ENCODE data around the gene NTPCR.

The NTPCR gene

GRCh38 chr1:232984577-232985425, 34.4 kb downstream of the NTPCR start:
- no peak overlapping the region for H3K56ac ChIP-seq (ENCODE audit: low read length)
- WGBS (ENCODE audit: extremely low coverage, insufficient coverage, low lambda C conversion rate), result no CpG with 5 or more reads among the region's 10 CpGs

GRCh38 chr1:232985882-232986526, 35.6 kb downstream of the NTPCR start:
- no CpG with 5 or more reads among the region's 31 CpGs for WGBS (ENCODE audit: extremely low coverage, insufficient coverage, low lambda C conversion rate)
- DNase-seq, result no peak

More at GRCh38 chr1:232984577-232985425, 34.4 kb downstream of the NTPCR start:
- H4K5ac ChIP-seq (ENCODE audit: low read length), result no peak overlapping the region
- H2AK5ac ChIP-seq (ENCODE audit: low read length), result no peak overlapping the region
- H3K4me2 ChIP-seq (ENCODE audit: low read length), result no peak overlapping the region
- no peak overlapping the region for H3K18ac ChIP-seq (ENCODE audit: low read length)
- no peak for DNase-seq
- no peak overlapping the region for H3K23ac ChIP-seq (ENCODE audit: low read length)
- H3K4ac ChIP-seq (ENCODE audit: low read depth, low read length), result no peak overlapping the region
- no peak overlapping the region for H3K4me3 ChIP-seq (ENCODE audit: low read length)
- no peaks in the 10 kb centered on the region for H3K27me3 ChIP-seq (ENCODE audit: insufficient read depth, low read length, poor library complexity)
- H2BK5ac ChIP-seq (ENCODE audit: low read length), result no peak overlapping the region
- H3K4me1 ChIP-seq (ENCODE audit: control insufficient read depth, low read depth, low read length), result no peaks in the 10 kb centered on the region
- H2BK120ac ChIP-seq (ENCODE audit: low read depth, low read length), result no peak overlapping the region
- no peak overlapping the region for H4K8ac ChIP-seq (ENCODE audit: low read depth, low read length)
- H3K79me2 ChIP-seq (ENCODE audit: control insufficient read depth, insufficient read depth, low read length), result no peaks in the 10 kb centered on the region
- no peak overlapping the region for H3K27ac ChIP-seq (ENCODE audit: low read depth, low read length)
- H2BK15ac ChIP-seq (replicated peaks; ENCODE audit: low read depth), result no peak overlapping the region
- no peak overlapping the region for H3K9ac ChIP-seq (ENCODE audit: low read length)
- no peaks in the 10 kb centered on the region for H3K36me3 ChIP-seq (ENCODE audit: control insufficient read depth, insufficient read depth, low read length)
- H3K79me1 ChIP-seq (ENCODE audit: low read length), result no peaks in the 10 kb centered on the region

GRCh38 chr1:232986527-232986922, 36.1 kb downstream of the NTPCR start:
- Histone ChIP-seq H2AK5ac (ENCODE audit: low read length) (no peak overlapping the region), H3K56ac (ENCODE audit: low read length) (no peak overlapping the region), H3K27ac (ENCODE audit: low read depth, low read length) (no peak overlapping the region), H3K36me3 (ENCODE audit: control insufficient read depth, insufficient read depth, low read length) (no peaks in the 10 kb centered on the region), H3K4me2 (ENCODE audit: low read length) (no peak overlapping the region), H3K27me3 (ENCODE audit: insufficient read depth, low read length, poor library complexity) (no peaks in the 10 kb centered on the region), H4K5ac (ENCODE audit: low read length) (no peak overlapping the region), H2BK120ac (ENCODE audit: low read depth, low read length) (no peak overlapping the region), H4K8ac (ENCODE audit: low read depth, low read length) (no peak overlapping the region), H3K4ac (ENCODE audit: low read depth, low read length) (no peak overlapping the region), H3K23ac (ENCODE audit: low read length) (no peak overlapping the region), H3K4me3 (ENCODE audit: low read length) (no peak overlapping the region), H3K9ac (ENCODE audit: low read length) (no peak overlapping the region), H3K4me1 (ENCODE audit: control insufficient read depth, low read depth, low read length) (no peaks in the 10 kb centered on the region), H3K79me2 (ENCODE audit: control insufficient read depth, insufficient read depth, low read length) (no peaks in the 10 kb centered on the region), H2BK15ac (replicated peaks; ENCODE audit: low read depth) (no peak overlapping the region), H2BK5ac (ENCODE audit: low read length) (no peak overlapping the region), H3K79me1 (ENCODE audit: low read length) (no peaks in the 10 kb centered on the region), H3K18ac (ENCODE audit: low read length) (no peak overlapping the region)
- no CpG with 5 or more reads among the region's 5 CpGs for WGBS (ENCODE audit: extremely low coverage, insufficient coverage, low lambda C conversion rate)
- DNase-seq, result no peak

More at GRCh38 chr1:232985882-232986526, 35.6 kb downstream of the NTPCR start:
- Histone ChIP-seq H2BK5ac (ENCODE audit: low read length) (no peak overlapping the region), H2BK15ac (replicated peaks; ENCODE audit: low read depth) (no peak overlapping the region), H3K79me1 (ENCODE audit: low read length) (no peaks in the 10 kb centered on the region), H3K4me2 (ENCODE audit: low read length) (no peak overlapping the region), H3K23ac (ENCODE audit: low read length) (no peak overlapping the region), H3K27me3 (ENCODE audit: insufficient read depth, low read length, poor library complexity) (no peaks in the 10 kb centered on the region), H4K5ac (ENCODE audit: low read length) (no peak overlapping the region), H3K27ac (ENCODE audit: low read depth, low read length) (no peak overlapping the region), H3K36me3 (ENCODE audit: control insufficient read depth, insufficient read depth, low read length) (no peaks in the 10 kb centered on the region), H4K8ac (ENCODE audit: low read depth, low read length) (no peak overlapping the region), H3K4ac (ENCODE audit: low read depth, low read length) (no peak overlapping the region), H2BK120ac (ENCODE audit: low read depth, low read length) (no peak overlapping the region), H2AK5ac (ENCODE audit: low read length) (no peak overlapping the region), H3K56ac (ENCODE audit: low read length) (no peak overlapping the region), H3K4me1 (ENCODE audit: control insufficient read depth, low read depth, low read length) (no peaks in the 10 kb centered on the region), H3K4me3 (ENCODE audit: low read length) (no peak overlapping the region), H3K9ac (ENCODE audit: low read length) (no peak overlapping the region), H3K79me2 (ENCODE audit: control insufficient read depth, insufficient read depth, low read length) (no peaks in the 10 kb centered on the region), H3K18ac (ENCODE audit: low read length) (no peak overlapping the region)

DNA sequence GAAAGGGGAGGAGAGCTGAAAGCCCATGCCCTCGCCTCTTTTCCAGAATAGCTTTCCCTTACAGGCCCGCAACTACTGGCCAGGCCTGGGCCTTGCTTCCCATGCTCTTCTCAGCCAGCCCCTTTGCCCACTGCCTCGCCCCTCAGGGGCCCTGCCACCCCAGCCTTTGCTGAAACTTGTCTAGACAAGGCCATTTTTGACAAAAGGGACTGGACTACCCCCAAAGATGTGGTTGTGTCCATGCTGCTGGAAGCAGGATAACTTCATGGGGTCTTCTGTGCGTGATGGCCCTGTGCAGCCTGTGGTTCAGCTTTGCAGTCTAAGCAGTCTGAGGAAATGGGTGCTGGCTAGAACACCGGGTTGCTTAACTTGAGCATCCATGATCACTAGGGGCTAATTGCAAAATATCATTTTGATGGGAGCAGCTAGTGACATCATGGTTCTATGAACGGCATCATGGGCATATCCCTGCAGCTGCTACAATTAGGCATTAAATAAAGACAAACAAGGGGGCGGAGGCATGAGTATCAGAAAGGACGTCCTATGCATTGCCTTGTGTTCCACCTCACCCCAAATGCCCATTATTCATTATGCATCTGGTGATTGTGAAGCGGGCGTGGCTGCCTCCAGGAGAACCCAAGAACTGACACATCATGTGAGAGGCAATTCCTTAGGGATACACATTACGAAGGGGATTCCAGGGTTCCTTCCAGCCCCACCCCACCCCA, 36.8 kb downstream of the NTPCR start:
- Histone ChIP-seq H4K8ac (ENCODE audit: low read depth, low read length) (no peak overlapping the region), H2BK120ac (ENCODE audit: low read depth, low read length) (no peak overlapping the region), H3K4me1 (ENCODE audit: control insufficient read depth, low read depth, low read length) (no peaks in the 10 kb centered on the region), H2BK5ac (ENCODE audit: low read length) (no peak overlapping the region), H3K23ac (ENCODE audit: low read length) (no peak overlapping the region), H3K9ac (ENCODE audit: low read length) (no peak overlapping the region), H3K36me3 (ENCODE audit: control insufficient read depth, insufficient read depth, low read length) (no peaks in the 10 kb centered on the region), H3K56ac (ENCODE audit: low read length) (no peak overlapping the region), H3K18ac (ENCODE audit: low read length) (no peak overlapping the region), H3K79me1 (ENCODE audit: low read length) (no peaks in the 10 kb centered on the region), H4K5ac (ENCODE audit: low read length) (no peak overlapping the region), H3K79me2 (ENCODE audit: control insufficient read depth, insufficient read depth, low read length) (no peaks in the 10 kb centered on the region), H2AK5ac (ENCODE audit: low read length) (no peak overlapping the region), H3K4ac (ENCODE audit: low read depth, low read length) (no peak overlapping the region), H2BK15ac (replicated peaks; ENCODE audit: low read depth) (no peak overlapping the region), H3K27me3 (ENCODE audit: insufficient read depth, low read length, poor library complexity) (no peaks in the 10 kb centered on the region), H3K27ac (ENCODE audit: low read depth, low read length) (no peak overlapping the region), H3K4me3 (ENCODE audit: low read length) (no peak overlapping the region), H3K4me2 (ENCODE audit: low read length) (no peak overlapping the region)
- no peak for DNase-seq
- WGBS (ENCODE audit: extremely low coverage, insufficient coverage, low lambda C conversion rate), result no CpG with 5 or more reads among the region's 11 CpGs

DNA sequence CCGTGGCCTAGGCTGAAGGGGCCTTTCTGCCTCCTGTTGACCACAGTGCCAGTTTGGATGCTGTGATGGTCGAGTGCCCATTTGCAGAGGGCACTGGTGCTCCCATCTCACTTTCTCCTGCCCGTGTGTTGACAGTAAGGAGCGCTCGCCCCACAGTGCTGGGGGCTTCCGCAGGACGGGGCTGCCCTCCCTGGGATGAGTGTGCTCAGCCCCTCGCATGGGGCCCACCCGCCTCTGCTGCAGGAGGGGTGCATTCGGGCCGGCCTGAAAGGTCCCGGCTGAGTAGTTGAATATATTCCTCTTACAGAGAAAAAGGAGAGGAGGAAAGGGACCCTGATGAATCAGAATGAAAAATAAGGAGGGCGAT, 37.3 kb downstream of the NTPCR start:
- Histone ChIP-seq H3K4me1 (ENCODE audit: control insufficient read depth, low read depth, low read length) (no peaks in the 10 kb centered on the region), H2AK5ac (ENCODE audit: low read length) (no peak overlapping the region), H3K56ac (ENCODE audit: low read length) (no peak overlapping the region), H3K23ac (ENCODE audit: low read length) (no peak overlapping the region), H3K4me3 (ENCODE audit: low read length) (no peak overlapping the region), H4K8ac (ENCODE audit: low read depth, low read length) (no peak overlapping the region), H2BK5ac (ENCODE audit: low read length) (no peak overlapping the region), H3K27me3 (ENCODE audit: insufficient read depth, low read length, poor library complexity) (no peaks in the 10 kb centered on the region), H3K4ac (ENCODE audit: low read depth, low read length) (no peak overlapping the region), H2BK120ac (ENCODE audit: low read depth, low read length) (no peak overlapping the region), H3K79me1 (ENCODE audit: low read length) (no peaks in the 10 kb centered on the region), H3K27ac (ENCODE audit: low read depth, low read length) (no peak overlapping the region), H3K9ac (ENCODE audit: low read length) (no peak overlapping the region), H4K5ac (ENCODE audit: low read length) (no peak overlapping the region), H3K36me3 (ENCODE audit: control insufficient read depth, insufficient read depth, low read length) (no peaks in the 10 kb centered on the region), H3K4me2 (ENCODE audit: low read length) (no peak overlapping the region), H3K18ac (ENCODE audit: low read length) (no peak overlapping the region), H2BK15ac (replicated peaks; ENCODE audit: low read depth) (no peak overlapping the region), H3K79me2 (ENCODE audit: control insufficient read depth, insufficient read depth, low read length) (no peaks in the 10 kb centered on the region)
- no CpG with 5 or more reads among the region's 13 CpGs for WGBS (ENCODE audit: extremely low coverage, insufficient coverage, low lambda C conversion rate)
- DNase-seq, result no peak
